ENCODE results near the gene SIRPB2.

Gene SIRPB2

DNA sequence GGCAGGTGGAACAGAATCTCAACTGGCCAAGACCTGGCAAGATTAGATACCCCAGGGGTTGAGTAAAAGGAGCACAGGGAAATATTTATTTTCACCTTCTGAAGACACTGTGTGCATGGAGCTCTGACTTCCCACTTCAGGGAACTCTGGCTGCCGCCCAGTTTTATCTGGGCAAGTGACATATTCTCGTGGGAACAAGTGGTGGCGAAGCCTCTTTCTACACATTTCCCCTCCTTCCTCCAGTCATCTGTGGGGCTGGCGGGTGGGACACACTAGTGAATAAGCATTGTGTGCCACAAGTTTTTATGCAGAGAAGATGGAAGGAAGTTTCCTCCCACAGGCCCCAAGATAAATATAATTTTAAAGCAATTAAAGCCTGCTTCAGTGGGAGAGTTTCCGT lies 48.1 kb downstream of the SIRPB2 start:
- DNase-seq (ENCODE audit: low read depth in 2 of 2): no peak
- TF ChIP-seq, protein P1, sequence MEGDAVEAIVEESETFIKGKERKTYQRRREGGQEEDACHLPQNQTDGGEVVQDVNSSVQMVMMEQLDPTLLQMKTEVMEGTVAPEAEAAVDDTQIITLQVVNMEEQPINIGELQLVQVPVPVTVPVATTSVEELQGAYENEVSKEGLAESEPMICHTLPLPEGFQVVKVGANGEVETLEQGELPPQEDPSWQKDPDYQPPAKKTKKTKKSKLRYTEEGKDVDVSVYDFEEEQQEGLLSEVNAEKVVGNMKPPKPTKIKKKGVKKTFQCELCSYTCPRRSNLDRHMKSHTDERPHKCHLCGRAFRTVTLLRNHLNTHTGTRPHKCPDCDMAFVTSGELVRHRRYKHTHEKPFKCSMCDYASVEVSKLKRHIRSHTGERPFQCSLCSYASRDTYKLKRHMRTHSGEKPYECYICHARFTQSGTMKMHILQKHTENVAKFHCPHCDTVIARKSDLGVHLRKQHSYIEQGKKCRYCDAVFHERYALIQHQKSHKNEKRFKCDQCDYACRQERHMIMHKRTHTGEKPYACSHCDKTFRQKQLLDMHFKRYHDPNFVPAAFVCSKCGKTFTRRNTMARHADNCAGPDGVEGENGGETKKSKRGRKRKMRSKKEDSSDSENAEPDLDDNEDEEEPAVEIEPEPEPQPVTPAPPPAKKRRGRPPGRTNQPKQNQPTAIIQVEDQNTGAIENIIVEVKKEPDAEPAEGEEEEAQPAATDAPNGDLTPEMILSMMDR (IDR thresholded peaks at IDR 0.05; ENCODE audit: low read depth, low read length): no peak
- no peak overlapping the region for H3K4me3 ChIP-seq (replicated peaks in 1 of 2; ENCODE audit: low read depth in 2 of 2, low read length in 2 of 2)

DNA sequence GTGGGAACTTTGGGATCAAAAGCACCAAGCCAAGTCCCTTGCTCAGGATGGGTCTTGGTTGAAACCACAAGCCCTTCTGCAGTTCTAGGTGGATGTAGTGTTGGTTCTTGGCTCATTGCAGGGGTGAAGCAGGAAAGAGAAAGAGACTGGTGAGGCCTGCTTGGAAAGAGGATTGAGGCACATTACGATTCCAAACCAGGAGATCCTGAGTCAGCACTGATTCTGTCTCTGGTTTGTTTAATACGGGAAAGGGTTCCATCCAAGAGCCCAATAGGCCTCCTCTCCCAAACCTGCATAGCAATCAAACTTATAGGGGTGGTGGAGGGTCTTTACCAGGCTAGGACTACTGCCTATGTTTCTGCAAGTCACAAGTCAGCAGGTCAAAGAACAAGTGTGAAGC lies 48.9 kb downstream of the SIRPB2 start:
- DNase-seq (ENCODE audit: low read depth in 2 of 2): no peak
- TF ChIP-seq, protein P1 (IDR thresholded peaks at IDR 0.05; ENCODE audit: low read depth, low read length): no peak
- no peak overlapping the region for H3K4me3 ChIP-seq (replicated peaks in 1 of 2; ENCODE audit: low read depth in 2 of 2, low read length in 2 of 2)

DNA sequence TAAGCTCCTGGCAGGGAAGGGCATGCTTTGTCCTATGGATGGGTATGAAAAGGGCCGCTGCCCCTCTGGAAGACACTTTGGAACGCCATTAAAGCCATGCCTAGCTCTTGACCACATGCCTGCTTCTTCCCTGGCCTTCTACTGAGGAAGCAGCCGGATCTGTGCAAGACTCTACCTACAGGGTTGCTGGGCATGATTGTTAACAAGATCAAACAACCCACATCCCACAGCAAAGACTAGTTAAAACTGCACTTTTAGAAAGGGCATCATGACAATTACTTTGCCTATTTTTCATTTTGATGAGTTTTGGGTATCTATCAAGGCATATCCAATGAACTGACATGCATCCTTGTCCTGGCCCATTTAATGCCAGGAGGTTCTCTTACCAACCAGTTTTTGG lies 50.1 kb downstream of the SIRPB2 start:
- TF ChIP-seq, protein P1 (IDR thresholded peaks at IDR 0.05; ENCODE audit: low read depth, low read length): no peak
- H3K4me3 ChIP-seq (replicated peaks in 1 of 2; ENCODE audit: low read depth in 2 of 2, low read length in 2 of 2): no peak overlapping the region
- no peak for DNase-seq (ENCODE audit: low read depth in 2 of 2)

DNA sequence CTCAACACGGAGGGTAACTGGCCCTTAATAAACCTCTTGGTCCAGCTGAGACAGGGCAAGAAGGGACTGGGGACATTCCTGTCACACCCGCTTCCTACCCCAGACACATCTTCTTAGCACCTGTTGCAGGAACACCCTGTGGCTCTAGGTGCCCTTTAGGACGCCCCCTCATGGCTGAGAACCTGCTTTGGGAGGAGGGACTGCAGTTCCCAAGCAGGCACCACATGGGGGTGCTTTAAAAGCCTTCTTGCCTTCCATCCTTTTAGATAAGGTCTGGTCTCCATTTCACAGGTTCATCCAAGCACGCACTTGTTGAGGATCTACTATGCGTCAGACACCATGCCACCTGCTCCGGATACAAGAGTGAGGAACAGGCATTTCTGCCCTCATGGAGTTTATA lies 51.2 kb downstream of the SIRPB2 start:
- peak in 1 of 2 donors; percentile 32 for DNase-seq (ENCODE audit: low read depth in 2 of 2)

DNA sequence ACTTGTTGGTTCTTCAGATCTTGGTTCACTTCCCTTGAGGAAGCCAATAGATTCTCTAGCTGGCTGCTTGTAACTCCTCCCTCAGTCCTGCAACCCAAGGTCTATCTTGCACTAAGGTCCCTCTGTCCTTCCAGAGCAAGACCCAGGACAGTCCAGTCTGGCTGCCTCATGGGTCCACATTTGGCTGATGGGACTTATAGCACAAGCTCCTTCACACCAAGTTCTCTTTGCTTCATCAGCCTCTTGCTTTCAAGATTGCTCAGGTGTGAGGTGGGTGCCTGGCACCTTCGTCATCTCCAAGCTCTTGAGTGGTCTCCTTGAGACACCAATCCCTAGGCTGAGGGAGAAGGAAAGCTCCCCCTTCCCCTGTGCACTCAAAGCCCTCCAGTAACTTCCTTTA lies 52.9 kb downstream of the SIRPB2 start:
- no peak for DNase-seq (ENCODE audit: low read depth in 2 of 2)
- no peak overlapping the region for H3K4me3 ChIP-seq (replicated peaks in 1 of 2; ENCODE audit: low read depth in 2 of 2, low read length in 2 of 2)
- TF ChIP-seq, protein P1 (IDR thresholded peaks at IDR 0.05; ENCODE audit: low read depth, low read length): no peak

More for the DNA sequence above, 51.2 kb downstream of the SIRPB2 start:
- H3K4me3 ChIP-seq (replicated peaks in 1 of 2; ENCODE audit: low read depth in 2 of 2, low read length in 2 of 2): no peak overlapping the region
- TF ChIP-seq, protein P1 (IDR thresholded peaks at IDR 0.05; ENCODE audit: low read depth, low read length): peak; percentile 41

GRCh38 chr20:1437235-1437904 lies 53.9 kb downstream of the SIRPB2 start:
- TF ChIP-seq, protein P1 (IDR thresholded peaks at IDR 0.05; ENCODE audit: low read depth, low read length): peak; percentile 89
- peak; percentile 90 to 91 for DNase-seq (ENCODE audit: low read depth in 2 of 2)

DNA sequence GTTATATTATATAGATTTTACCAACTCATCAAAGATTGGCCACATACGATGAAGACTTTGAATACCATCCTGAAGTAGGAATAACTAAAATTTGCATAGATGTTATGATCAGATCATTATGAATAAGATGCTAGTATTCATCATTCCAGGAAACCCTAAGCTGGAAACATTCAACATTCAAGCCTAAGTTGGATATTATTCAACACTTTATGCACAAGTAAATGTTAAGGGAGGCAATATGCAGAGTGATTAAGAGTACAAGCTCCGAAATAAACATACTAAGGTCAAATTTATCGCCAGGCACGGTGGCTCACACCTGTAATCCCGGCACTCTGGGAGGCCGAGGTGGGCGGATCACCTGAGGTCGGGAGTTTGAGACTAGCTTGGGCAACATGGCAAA lies 55.0 kb downstream of the SIRPB2 start:
- no peak overlapping the region for H3K4me3 ChIP-seq (replicated peaks in 1 of 2; ENCODE audit: low read depth in 2 of 2, low read length in 2 of 2)
- TF ChIP-seq, protein P1 (IDR thresholded peaks at IDR 0.05; ENCODE audit: low read depth, low read length): no peak
- no peak for DNase-seq (ENCODE audit: low read depth in 2 of 2)

More at GRCh38 chr20:1437235-1437904, 53.9 kb downstream of the SIRPB2 start:
- no peak overlapping the region for H3K4me3 ChIP-seq (replicated peaks in 1 of 2; ENCODE audit: low read depth in 2 of 2, low read length in 2 of 2)
